HG03460 (cell line): ENCODE data around the gene MCM3AP.

Source experiments
- ATAC-seq: cut with Tn5 transposase; IDR thresholded peaks from one replicate; pipeline ENCODE4 v1.9.1; 2021; ENCODE audit not compliant: unreplicated experiment

MCM3AP gene

DNA sequence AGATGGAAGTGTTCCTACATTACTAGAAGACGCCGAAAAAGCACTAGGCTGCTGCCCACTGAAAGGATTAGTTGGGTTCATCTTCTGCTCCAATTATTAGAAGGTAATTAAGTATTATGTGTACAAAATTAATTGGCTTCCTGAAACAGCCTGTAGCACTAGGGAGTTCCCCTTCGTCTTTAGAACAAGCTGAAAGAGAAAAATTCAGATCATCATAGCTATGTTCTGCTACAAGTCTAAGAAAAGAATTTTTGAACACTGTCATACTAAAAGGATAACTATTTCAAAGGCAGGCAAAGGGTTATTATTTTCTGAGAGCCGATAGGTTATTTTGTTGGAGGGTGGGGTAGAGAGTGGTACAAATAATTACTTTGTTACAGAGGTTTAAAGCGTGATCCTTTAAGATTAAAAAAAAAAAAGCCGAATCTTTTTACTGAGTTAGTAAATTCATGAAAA is at the start of gene MCM3AP:
Gene MCM3AP (minus strand): TSS at position 406 of the 456 bp plus-strand sequence. CDS start 325 bp downstream, at position 81.
- no peak for ATAC-seq

DNA sequence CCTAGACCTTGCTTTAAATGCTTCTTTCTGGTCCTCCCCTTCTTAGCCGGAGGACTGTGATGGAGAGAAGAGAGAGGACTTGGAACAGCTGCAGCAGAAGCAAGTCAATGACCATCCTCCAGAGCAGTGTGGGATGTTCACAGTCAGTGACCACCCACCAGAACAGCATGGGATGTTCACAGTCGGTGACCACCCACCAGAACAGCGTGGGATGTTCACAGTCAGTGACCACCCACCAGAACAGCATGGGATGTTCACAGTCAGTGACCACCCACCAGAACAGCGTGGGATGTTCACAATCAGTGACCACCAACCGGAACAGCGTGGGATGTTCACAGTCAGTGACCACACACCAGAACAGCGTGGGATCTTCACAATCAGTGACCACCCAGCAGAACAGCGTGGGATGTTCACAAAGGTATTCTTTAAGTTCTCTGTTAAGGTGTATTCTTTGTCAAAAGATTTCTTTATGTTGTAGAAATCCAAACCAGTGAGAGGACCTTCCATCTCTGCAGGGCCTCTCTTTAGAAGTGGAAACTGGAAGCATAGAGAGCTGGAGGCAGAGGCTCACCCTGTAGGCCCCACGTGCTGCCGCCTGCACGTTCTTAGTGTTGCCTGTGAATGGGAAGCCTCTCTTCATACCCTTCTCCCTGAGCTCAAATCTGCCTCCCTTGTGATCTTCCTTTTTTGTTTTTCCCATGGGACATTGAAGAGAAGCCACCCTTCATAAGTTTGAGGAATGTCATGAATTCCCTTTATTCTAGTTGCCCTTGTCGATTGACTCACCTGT is 49.1 kb upstream of the MCM3AP start:
- no peak for ATAC-seq

DNA sequence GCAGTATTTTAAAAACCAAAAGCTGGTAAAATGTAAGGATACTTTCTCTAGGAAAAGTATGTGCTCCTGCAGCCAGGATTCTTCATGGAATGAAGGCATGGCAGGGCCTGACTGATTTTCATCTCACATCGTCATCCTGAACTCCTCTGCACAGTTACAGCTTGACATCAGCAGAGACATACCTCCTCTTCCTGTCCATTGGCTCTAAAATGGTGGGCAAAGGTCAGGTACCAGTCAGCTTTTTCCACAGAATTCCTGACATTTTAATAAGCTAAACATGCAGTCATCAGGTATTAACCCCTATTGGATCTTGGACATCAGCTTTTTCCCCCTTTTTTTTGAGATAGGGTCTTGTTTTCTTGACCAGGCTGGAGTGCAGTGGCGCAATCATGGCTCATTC is 44.4 kb upstream of the MCM3AP start:
- no peak for ATAC-seq

DNA sequence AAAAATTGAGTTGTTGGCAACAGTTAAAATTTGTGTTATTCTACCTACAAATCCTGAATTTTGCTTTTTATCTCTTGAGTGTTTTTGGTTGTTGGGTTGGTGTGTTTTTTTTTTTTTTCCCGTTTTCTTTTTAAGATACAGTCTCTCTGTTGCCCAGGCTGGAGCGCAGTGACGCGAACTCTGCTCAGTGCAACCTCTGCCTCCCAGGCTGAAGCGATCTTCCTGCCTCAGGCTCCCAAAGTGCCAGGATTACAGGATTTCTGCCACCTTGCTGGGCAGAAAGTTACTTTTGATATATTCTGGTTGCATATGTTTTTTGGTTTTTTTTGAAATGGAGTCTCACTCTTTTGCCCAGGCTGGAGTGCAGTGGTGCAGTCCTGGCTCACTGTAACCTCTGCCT is 42.7 kb upstream of the MCM3AP start:
- no peak for ATAC-seq

DNA sequence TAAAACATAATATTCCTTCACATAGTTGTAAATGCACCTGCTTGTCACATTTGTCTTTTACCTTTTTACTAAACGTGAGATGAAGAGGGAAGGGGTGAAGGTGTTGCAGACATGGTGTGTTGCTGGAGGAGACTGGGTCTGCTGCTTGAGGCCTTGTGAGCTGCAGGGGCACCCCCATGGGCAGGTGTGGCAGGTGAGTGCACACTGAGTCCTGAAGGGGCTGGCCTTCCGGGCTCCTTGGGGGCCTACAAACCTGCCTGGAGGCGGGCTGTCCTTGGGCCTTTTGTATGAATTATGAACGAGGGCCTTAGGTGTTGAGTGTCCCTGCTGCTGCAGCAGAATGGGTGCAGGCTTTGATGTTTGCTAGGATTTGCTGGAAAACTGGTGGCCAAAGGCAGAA is 42.3 kb upstream of the MCM3AP start:
- ATAC-seq, result no peak

DNA sequence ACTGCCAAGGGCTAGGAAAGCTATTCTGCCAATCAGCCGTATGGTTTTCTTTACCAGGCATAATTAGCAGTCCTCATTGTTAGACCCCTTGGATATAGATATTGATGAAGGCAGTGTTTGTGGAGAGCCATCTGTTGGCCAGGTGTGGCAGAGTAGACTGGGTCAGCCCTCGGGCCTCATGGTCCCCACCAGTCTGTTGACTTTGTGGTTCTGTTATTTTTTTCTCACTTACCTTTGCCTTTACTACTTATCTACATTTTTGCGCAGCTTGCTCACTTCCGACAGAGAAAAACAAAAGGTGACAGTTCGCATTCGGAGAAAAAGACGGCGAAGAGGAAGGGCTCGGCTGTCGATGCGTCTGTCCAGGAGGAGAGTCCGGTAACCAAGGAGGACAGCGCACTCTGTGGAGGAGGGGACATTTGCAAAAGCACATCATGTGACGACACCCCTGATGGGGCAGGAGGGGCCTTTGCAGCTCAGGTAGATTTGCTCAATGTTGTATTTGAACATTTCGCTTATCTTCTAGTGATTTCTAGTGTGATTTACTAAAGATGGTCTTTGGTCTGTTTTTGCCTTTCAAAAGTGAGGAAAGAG is 40.8 kb upstream of the MCM3AP start:
- ATAC-seq, result no peak

DNA sequence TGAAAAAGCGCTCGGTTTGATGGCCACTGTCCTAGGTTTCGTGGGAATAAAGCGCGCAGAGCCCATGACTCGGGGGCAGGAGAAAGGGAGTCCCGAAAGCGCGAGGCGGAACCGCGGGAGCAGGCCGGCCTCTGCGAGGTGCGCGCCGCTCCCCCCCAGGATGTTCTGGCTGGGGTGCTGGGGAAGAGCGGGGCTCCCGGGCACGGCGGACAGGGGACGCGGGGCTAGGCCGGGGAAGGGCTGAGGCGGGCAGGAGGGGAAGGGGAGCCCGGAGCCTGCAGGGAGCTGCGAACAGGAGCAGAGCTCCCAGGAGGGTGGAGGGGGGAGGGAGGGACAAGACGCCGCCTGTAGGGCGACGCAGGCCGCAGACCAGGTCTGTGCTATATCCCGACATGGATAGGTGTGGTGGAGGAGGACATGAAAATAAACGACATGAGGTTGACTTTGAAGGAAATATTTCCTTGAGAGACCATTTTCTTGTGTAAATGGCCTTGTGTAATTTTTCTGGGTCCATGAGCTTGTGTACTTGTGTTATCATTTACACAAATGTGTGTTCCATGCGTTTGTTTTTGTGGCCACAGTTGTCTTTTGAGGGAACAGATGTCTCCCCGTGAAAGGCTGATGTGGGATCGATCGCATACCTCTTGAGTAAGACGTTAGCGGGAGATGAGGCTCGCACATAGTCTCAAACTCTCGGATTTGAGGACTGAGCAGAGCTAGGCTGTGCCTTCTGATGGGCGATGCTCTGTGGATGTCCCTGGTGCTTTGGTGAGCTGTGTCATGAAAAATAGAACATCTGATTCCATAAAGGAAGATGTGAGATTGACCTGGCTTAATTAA is 39.9 kb upstream of the MCM3AP start:
- no peak for ATAC-seq

DNA sequence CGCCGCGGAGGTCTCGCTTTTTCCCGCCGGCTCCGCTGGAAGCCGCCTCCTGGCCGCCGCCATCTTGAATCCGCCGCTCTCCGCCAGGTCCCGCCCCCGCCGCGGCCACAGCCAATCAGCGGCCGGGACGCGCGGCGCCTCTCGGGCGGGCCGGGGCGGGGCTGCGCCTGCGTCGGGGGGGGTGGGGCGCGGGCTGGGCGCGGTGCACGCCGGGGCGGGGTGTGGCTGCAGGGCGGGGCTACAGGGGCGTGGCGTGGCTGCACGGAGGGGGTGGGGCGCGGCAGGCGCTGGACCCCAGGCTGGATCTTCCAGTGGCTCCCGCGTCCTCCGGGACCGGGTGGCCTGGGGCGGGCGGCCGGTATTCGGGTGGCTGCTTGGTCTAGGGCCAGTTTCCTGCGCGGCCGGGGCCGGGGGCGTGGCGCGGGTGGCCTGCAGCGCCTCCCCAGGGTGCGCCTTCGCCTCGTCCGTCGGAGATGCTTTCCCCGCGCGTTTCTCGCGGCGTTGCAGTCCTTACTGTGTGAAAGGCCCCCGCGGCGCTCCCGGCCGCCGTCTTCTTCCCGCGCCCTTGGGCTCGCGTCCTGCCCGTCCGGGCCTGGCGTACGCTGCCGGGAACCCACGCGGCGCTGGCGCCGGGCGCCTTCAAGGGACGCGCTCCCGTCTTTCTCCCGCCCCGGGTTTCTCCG is 39.1 kb upstream of the MCM3AP start:
- ATAC-seq, result peak; percentile 48

DNA sequence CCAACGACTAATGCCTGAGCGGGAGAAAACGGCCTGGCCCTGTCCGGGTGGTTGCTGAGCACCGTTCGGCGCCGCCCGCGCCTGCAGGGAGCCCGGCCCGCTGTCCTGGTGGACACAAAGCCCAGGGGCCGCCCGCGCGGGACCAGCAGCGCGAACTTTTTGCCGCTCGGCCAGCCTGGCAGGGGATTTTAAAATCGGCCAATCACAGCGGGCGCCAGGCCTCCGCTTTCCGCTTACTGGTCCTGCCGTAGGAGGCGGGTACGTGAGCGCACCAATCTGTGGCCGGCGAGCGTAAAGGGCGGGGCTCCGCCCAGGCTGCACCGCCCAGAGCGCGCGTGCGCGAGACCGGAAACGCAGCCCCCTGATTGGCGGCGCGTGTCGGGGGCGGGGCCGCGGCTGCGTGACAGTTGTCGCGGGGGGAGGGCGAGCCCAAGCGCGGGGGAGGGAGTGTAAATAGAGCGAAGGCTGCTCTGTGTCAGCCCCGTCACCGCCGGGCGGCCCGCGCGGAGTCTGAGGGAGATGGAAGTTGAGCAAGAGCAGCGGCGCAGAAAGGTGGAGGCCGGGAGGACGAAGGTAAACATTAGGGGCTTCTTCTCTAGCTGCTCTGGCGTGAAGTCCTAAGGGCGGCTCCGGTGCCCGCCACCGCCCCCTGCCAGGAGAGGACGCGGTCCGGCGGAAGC is 38.4 kb upstream of the MCM3AP start, which contains the start of the genes C21orf58 and PCNT:
Gene C21orf58 (minus strand): TSS at position 161 of the 680 bp plus-strand sequence. CDS start 1,132 bp downstream, outside the sequence.
Gene PCNT (plus strand): TSS at position 447 of the 680 bp plus-strand sequence. CDS start 73 bp downstream, at position 520.
- ATAC-seq, result peak; percentile 71

DNA sequence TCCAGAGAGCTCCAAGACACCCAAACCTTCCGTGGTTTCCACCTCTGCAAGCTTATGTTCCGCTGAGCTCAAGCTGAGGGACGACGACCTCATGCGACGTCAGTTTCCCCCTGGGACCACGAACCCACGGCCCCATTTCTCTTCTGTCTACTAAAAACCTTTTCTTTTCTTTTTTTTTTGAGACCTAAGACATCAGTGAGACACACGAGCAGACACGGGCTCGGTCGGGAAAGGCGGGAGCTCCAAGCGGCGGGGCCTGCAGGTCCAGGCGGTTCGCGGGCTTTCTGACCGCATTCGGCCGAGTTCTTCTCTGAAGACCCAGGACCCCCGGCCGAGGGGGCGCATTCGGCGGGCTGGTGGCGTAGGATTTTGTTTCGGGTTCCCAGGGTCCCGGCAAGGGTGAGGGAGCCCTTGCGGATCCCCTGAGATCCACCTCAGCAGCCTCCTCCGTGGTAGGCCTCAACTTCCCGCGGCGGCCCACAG is 37.9 kb upstream of the MCM3AP start:
- peak; percentile 5 for ATAC-seq

DNA sequence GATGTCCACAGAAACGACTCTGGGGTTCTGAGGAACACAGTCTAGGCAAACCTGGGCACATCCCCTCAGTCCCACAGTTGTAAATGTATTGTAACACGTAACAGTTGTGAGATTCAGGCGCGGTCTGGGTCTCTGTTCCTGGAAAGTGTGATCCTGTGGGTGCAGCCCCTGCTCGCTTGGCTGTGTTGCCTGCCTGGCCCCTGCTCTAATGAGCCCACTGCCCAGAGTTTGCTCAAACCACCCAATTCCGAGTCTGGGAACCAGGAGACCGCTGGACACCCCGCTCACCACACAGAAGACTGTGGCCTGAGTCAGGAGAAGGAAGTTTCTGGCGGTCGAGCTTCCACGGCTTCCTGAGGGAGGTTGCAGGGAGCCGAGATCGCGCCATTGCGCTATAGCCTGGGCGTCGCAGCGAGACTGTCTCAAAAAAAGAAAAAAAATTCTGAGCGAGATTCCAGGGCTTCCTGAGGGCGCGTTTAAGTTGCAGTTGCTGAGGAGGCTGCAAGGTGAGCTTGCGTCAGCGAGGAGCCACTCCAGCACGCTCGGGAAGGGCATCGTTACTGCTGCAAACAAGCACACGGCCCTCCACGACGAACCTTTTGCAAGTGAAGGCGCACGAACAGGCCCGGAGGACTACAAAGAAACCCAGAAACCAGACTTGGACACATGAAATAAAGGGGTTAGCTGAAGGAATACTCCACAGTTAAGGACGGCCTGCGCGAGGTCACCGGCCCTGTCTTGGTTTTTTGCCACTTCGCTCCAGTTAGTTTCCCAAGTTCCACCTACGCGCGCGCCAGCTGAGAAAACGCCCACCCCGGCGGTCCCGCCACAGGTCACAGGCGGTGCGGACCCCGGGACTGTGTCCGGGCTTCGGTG is 37.2 kb upstream of the MCM3AP start:
- no peak for ATAC-seq

DNA sequence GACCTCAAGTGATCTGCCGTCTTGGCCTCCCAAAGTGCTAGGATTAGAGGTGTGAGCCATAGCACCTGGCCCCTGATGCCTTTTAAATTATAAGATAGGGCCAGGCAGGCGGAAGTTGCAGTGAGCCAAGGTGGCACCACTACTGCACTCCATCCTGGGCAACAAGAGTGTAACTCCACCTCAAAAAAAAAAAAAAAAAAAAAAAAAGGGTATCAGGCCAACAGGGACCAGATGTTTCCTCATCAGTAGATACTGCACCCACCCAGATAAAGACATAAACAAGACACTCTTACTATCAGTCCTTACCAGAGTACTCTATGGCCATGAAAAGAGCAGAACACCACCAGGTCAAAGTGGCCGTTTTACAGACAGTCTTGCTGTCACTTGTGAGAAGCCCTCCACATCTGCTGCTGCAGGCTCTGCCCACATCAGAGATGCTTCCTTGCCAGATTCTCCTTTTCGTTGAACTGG is 35.0 kb upstream of the MCM3AP start:
- ATAC-seq, result no peak

DNA sequence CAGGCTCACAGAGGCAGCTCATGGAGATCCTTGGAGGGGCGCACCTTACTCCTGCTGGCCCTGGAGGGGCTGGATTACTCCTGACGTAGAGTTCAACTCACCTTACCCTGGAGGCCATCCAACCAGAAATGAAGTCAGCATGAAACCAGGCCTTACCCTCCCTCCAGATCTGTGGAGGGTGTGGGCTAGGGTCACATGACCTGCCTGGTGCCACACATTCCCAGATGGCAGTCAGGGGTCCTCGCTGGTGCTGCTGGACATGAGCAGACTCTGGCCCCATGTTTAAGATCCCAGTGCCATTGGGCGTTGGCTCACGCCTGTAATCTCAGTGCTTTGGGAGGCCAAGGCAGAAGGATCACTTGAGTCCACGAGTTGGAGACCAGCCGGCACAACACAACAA is 33.8 kb upstream of the MCM3AP start:
- ATAC-seq, result no peak

DNA sequence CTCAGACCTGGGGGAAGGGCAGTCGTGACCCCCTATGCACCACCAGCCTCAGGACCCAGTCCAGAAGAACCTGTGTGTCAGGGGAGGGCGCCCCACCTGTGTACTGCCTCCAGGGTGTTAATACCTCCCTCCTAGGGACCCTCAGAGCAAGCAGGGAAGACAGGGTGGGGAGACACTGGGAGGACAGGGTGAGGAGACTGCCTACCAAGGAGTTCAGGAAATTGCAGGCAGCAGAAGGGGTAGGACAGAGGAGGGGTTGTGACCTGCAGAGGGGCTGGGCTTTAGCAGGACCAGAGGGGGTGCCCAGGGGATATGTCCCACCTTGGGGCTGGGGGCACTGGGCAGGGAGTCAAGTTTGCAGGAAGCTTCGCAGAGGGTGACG is 33.0 kb upstream of the MCM3AP start:
- no peak for ATAC-seq

DNA sequence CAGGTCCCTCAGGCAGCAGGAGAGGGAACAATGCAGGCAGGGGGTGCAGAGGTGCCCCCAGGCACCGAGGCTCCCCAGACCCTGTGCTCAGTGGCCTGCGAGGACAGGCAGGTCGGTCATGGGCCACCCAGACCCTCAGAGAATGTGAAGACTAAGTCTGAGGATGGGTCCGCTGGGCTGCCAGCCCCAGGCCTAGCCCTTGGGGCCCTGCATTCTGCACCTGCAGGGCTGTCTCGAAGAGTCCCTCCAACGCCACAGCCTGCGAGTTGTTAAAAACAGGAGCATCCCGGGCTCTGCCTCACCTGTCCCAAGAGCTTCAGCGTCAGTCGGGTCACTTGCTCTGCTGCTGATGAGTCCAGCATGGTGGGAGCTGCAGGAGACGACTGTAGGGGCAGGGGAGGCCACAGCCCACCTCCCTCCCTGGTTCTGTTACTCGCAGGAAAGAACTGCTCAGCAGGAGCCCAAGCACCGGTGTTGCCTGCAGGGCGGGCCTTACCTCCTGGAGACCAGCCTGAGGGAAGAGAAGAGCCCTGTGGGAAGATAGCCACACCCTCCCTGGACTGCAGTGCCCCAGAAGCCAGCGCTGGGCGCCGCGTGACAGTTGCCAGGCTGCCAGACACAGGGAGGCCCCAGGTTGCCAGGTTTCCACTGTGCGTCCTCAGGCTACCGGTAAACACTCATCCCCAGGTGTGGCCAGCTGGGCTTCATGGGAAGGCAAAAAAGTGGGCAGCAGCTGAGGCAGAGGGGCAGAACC is 32.5 kb upstream of the MCM3AP start:
- no peak for ATAC-seq

DNA sequence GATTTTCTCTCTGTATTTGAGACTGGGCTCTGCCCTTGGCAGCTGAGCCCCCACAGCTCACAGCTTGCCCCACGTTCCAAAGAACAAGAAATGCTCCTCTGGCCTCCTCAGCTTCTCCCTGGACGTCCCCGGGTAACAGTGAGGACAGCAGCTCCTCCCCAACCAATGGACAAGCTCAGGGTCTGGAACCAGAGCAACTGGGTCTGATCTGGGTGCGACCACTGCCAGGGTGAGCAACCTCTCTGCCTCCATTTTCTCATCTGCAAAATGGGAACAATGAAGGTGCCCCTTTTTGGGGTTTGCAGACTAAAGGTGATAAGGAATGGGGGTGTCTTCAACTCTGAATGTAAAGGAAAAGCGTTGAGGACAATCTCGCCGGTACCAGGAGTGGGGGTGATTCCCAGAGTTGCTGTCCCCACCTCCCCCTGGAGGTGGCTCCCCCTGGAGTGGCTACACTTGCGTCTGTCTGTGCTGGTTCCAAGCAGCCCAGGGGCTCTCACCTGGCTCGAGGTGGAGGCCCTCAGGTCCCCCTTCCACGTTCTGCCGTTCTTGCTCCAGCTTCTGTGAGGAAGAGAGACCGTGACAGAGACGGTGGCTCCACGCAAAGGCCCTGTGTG is 31.4 kb upstream of the MCM3AP start:
- ATAC-seq, result no peak

DNA sequence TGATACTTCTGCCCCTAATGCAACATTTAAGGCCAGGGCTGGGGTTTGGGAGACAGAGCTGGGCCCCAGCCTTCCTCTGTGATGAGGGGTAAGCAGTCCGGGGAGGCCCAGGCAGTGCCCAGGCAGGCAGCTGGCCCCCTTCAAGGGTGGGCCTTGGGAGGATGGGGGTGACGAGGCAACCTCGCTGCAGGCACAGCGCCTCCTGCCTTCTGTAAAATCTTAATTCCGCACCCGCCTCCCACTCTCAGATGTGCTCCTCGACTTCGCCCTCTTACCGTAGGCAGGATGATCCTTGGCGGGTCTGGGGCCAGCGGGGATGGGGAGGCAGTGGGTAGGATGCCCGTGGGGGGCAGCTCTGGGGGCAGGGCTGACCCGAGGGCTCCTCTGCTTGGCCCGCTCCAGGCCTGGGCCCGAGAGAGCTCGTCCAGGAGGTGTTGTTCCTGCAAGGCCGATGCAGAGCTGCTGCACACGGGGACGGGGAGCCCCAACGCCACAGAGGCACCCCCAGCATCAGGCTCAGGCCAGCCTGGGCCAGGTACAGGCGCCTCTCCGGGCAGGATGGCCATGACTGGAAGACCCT is 29.1 kb upstream of the MCM3AP start:
- no peak for ATAC-seq

DNA sequence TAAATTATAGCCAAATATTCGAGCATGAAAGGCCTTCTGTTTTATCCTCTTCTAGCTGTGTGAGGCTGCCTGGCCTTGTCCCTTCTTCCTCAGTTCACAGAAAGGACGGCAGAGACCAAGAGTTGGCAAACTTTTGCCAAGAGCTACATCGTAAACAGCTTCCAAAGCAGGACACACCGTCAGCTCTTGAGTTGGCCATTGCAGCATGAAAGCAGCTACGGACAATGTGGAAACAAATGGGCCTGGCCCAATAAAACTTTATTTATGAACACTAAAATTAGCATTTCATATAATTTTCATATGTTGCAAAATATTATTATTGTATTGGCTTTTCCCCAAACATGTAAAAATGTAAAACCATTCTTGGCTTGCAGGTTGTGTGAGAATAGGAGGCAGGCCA is 27.5 kb upstream of the MCM3AP start:
- ATAC-seq, result no peak
